Upper lobe of right lung (tissue), 1 donor: ENCODE results near the gene PLTP. TPM values are rescaled to one million over a fixed set of nuclear protein-coding genes. Genes with fewer than 3 reads are reported as not detected.

Experiments used
- ATAC-seq: fragments of 200-7000 bp; cut with Tn5 transposase; one replicate; pipeline ENCODE4 v1.9.1; 2020; ENCODE audit warnings: mild to moderate bottlenecking, moderate library complexity
- DNase-seq: peaks from one replicate; pipeline ENCODE4 v3.0.0-alpha.2; 2020
- H3K27ac ChIP-seq: fragments of 200-600 bp; one replicate; pipeline ENCODE4 v1.8.0; 2022
- H3K27me3 ChIP-seq: fragments of 200-600 bp; one replicate; pipeline ENCODE4 v1.8.0; 2022; ENCODE audit warnings: mild to moderate bottlenecking
- H3K36me3 ChIP-seq: fragments of 200-600 bp; one replicate; pipeline ENCODE4 v1.8.0; 2022
- H3K4me1 ChIP-seq: fragments of 200-600 bp; one replicate; pipeline ENCODE4 v1.8.0; 2022
- H3K4me3 ChIP-seq: fragments of 200-600 bp; one replicate; pipeline ENCODE4 v1.8.0; 2022; ENCODE audit warnings: mild to moderate bottlenecking
- H3K9me3 ChIP-seq: fragments of 200-600 bp; one replicate; pipeline ENCODE4 v1.8.0; 2022
- intact Hi-C: fragments of 100-400 bp; cut with DNase I; formaldehyde crosslinking; loops from one replicate; pipeline ENCODE4 v1.11.0; 2022
- total RNA-seq: library from RNA; stranded (reverse); fragmentation: NEBNext Ultra II Directional; extraction: Animal tissue kit (Norgen Biotek cat#: 25700); gene quantifications from one replicate; pipeline ENCODE4 v1.2.1, GENCODE V29; 2021
- TF ChIP-seq, protein P1 (sequence below): fragments of 200-600 bp; IDR thresholded peaks from one replicate; pipeline ENCODE4 v1.8.0; 2022; ENCODE audit warnings: antibody characterized with exemption
- donor health status: DM: no; HTN: yes; CAD: no; lungs with severe emphysema.

The PLTP gene
- total RNA-seq, 1 donor from 2014 or later, result 65.9 TPM

DNA sequence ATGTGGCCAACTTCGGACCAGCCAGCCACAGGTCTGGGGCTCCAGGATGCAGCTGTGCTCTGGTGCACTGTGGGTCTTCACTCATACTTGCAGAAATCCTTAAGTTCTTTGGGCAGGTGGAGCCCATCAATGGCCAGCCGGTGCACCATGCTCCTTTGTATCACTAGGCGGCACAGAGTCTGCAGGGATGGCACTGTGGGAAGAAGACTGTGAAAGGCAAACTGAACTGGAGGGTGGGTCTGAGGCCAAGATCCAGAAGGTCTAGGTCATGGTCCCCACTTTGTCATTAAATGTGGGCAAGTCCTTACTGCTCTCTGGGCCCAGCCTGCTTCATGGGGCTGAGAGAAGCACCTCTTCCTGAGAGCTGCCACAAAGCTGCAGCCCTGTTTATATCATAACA, 23.3 kb downstream of the PLTP start:
- H3K27ac ChIP-seq, result no peak overlapping the region
- peaks cover 8% of the 10 kb centered on the region for H3K4me1 ChIP-seq
- DNase-seq (no peak), ATAC-seq (no peak)
- H3K9me3 ChIP-seq, result no peaks in the 10 kb centered on the region
- H3K4me3 ChIP-seq, result no peak overlapping the region
- intact Hi-C loops, result no loop called here
- peaks cover 14% of the 10 kb centered on the region for H3K36me3 ChIP-seq
- no peaks in the 10 kb centered on the region for H3K27me3 ChIP-seq
- TF ChIP-seq, protein P1, sequence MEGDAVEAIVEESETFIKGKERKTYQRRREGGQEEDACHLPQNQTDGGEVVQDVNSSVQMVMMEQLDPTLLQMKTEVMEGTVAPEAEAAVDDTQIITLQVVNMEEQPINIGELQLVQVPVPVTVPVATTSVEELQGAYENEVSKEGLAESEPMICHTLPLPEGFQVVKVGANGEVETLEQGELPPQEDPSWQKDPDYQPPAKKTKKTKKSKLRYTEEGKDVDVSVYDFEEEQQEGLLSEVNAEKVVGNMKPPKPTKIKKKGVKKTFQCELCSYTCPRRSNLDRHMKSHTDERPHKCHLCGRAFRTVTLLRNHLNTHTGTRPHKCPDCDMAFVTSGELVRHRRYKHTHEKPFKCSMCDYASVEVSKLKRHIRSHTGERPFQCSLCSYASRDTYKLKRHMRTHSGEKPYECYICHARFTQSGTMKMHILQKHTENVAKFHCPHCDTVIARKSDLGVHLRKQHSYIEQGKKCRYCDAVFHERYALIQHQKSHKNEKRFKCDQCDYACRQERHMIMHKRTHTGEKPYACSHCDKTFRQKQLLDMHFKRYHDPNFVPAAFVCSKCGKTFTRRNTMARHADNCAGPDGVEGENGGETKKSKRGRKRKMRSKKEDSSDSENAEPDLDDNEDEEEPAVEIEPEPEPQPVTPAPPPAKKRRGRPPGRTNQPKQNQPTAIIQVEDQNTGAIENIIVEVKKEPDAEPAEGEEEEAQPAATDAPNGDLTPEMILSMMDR, result no peak

DNA sequence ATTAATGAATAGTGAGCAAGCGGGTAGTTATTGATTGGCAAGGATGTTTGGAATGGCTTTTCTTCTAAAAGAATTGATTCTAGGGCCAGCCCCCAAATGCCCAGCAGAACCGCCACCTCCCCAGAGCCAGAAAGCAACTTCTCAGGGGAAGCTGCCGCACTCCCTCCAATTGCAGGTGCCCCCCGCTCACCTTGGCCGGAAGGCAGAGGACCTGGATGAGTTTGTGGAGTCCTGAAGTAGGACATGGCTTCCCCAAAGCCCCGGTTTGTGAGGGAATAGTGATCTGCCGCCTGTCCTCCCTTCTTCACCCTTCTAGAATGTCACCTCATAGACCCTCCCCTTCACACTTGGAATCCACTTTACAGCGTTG, 24.6 kb downstream of the PLTP start, which contains the start of gene SPATA25:
Gene SPATA25, minus strand, starts transcription at position 277 of the 370 bp plus-strand sequence. Its CDS starts 32 bp downstream, at position 245.
- DNase-seq (no peak), ATAC-seq (no peak)
- Histone ChIP-seq H3K4me1 (peaks cover 7% of the 10 kb centered on the region), H3K27ac (no peak within 1 kb of the TSS), H3K27me3 (no peaks in the 10 kb centered on the region), H3K9me3 (no peaks in the 10 kb centered on the region), H3K4me3 (no peak within 1 kb of the TSS), H3K36me3 (peaks cover 27% of the 10 kb centered on the region)
- intact Hi-C loops, result no loop called here
- TF ChIP-seq, protein P1, result no peak

DNA sequence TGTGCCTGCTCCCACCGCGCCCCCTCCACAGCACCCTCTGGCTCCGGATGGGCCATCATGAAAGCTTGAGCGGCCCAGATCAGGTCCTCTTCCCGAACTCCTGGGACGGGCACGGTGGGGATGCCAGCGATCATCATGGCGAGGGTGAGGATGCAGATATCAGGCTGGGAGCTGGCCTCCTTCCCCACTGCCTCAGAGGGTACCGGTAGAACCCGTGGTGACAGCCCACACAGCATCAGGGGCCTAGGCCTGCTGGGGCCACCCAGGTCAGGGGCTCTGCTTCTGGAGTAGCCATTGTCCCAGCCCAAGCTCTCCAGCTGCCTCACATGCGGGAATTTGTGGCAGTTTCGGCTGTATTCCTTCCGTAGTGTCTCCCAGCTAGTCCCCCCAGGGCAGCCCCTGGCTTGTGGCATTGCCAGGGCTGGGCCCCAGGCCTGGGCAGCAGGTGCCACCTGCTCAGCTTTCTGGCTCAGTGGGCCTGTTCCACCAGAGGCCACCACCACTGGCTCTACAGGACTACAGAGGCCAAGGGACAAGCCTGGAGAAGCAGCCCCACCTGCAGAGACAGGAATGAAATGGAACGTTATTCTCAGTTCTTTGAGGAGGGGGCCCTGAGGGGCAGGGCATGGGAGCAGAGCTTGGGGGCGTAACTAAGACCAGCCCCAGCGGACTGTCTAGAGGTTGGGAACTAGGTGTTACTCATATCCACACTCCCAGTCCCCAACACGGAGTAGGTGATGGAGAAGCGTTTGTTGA, 25.2 kb downstream of the PLTP start:
- Histone ChIP-seq H3K36me3 (peaks cover 27% of the 10 kb centered on the region), H3K27me3 (no peaks in the 10 kb centered on the region), H3K4me3 (no peak overlapping the region), H3K9me3 (no peaks in the 10 kb centered on the region), H3K4me1 (peaks cover 7% of the 10 kb centered on the region), H3K27ac (no peak overlapping the region)
- ATAC-seq, result no peak
- TF ChIP-seq, protein P1, result no peak
- no peak for DNase-seq
- intact Hi-C loops, result no loop called here

DNA sequence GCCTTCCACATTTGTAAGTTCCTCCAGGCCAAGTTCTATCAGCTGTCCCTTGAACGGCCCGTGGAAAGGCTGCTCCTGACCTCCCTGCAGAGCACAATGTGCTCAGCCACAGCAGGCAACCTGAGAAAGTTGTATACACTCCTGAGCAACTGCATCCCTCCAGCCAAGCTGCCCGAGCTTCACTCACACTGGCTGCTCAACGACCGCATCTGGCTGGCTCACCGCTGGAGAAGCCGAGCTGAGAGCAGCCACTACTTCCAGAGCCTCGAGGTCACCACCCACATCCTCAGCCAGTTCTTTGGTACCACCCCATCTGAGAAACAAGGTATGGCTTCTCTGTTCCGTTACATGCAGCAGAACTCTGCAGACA, 28.9 kb downstream of the PLTP start:
- Histone ChIP-seq H3K36me3 (peaks cover 35% of the 10 kb centered on the region), H3K4me1 (peaks cover 13% of the 10 kb centered on the region), H3K9me3 (no peaks in the 10 kb centered on the region), H3K27ac (no peak overlapping the region), H3K27me3 (no peaks in the 10 kb centered on the region), H3K4me3 (no peak overlapping the region)
- TF ChIP-seq, protein P1, result no peak
- intact Hi-C loops, result no loop called here
- DNase-seq (peak; percentile 43), ATAC-seq (no peak)

DNA sequence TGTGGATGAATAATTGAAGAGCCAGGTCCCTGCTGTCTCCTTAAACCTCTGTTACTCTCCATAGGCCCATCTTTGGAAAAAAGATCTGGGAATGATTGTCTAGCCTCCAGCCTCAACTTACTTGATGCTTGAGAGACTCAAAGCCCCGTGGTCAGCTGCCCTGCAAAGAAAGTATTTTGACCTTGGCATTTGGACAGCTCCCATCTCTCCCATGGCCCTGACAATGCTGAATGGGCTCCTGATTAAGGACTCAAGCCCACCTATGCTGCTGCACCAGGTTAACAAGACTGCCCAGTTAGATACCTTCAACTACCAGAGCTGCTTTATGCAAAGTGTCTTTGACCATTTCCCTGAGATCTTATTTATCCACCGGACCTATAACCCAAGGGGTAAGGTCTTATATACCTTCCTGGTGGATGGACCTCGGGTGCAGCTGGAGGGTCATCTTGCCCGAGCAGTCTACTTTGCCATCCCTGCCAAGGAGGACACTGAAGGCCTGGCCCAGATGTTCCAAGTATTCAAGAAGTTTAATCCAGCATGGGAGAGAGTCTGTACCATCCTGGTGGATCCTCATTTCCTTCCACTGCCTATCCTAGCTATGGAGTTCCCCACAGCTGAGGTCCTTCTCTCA, 29.4 kb downstream of the PLTP start:
- no peak for DNase-seq
- Histone ChIP-seq H3K9me3 (no peaks in the 10 kb centered on the region), H3K36me3 (peaks cover 40% of the 10 kb centered on the region), H3K4me1 (peaks cover 13% of the 10 kb centered on the region), H3K27ac (no peak overlapping the region), H3K4me3 (no peak overlapping the region), H3K27me3 (no peaks in the 10 kb centered on the region)
- no peak for ATAC-seq
- TF ChIP-seq, protein P1, result no peak
- intact Hi-C loops, result no loop called here
